Nephron progenitor cell (in vitro differentiated cells): ENCODE data around the gene TMEM74B.

Experiments used
- DNase-seq: peaks from one replicate; pipeline ENCODE4 v3.0.0; 2021
- H3K27ac Mint-ChIP-seq: 2 replicates; pipeline ENCODE4 v1.8.0; 2021; ENCODE audit warnings: mild to moderate bottlenecking, moderate library complexity, mixed read lengths
- H3K27me3 Mint-ChIP-seq: 2 replicates; pipeline ENCODE4 v1.8.0; 2021; ENCODE audit warnings: mild to moderate bottlenecking, low read depth, mixed read lengths; ENCODE audit not compliant: poor library complexity
- H3K36me3 Mint-ChIP-seq: 2 replicates; pipeline ENCODE4 v1.8.0; 2021; ENCODE audit warnings: low read depth, mixed read lengths
- H3K4me1 Mint-ChIP-seq: 2 replicates; pipeline ENCODE4 v1.8.0; 2021; ENCODE audit warnings: mixed read lengths
- H3K4me3 Mint-ChIP-seq: 2 replicates; pipeline ENCODE4 v1.8.0; 2021; ENCODE audit warnings: mild to moderate bottlenecking, moderate library complexity, mixed read lengths
- H3K9me3 Mint-ChIP-seq: 2 replicates; pipeline ENCODE4 v1.8.0; 2021; ENCODE audit warnings: mild to moderate bottlenecking, moderate library complexity, mixed read lengths
- CTCF ChIP-seq: fragments of 200-600 bp; sonication (generic); IDR thresholded peaks from 2 replicates; pipeline ENCODE4 v1.5.0; 2021; ENCODE audit warnings: antibody characterized with exemption

Gene TMEM74B

DNA sequence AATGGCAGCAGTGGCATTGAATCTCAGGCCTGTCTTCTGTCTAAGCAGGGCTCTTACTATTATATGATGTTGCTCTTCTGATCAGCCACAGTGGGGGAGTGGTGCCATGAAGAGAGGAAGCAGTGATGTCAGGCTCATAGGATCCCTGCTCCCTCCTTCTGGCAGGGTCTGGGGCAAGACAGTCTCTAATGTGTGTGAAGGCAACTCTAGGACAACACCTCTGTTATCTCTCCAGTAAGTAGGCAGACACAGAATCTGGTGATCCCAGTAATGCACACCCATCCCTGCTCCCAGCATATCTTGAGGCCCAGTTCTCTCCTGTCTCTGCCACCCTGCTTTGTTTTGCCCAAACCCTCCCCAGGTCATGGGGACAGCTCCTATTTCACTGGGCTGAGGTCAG lies 27.2 kb upstream of the TMEM74B start:
- H3K4me1 Mint-ChIP-seq: peaks cover 23% of the 10 kb centered on the region
- H3K9me3 Mint-ChIP-seq: peaks cover 4% of the 10 kb centered on the region
- no peak overlapping the region for H3K27ac Mint-ChIP-seq
- no peak for TF ChIP-seq CTCF
- no peak for DNase-seq
- H3K36me3 Mint-ChIP-seq: no peaks in the 10 kb centered on the region
- H3K4me3 Mint-ChIP-seq: no peak overlapping the region
- peaks cover 44% of the 10 kb centered on the region for H3K27me3 Mint-ChIP-seq

GRCh38 chr20:1210501-1210900 lies 25.7 kb upstream of the TMEM74B start:
- peaks cover 1% of the 10 kb centered on the region for H3K9me3 Mint-ChIP-seq
- TF ChIP-seq CTCF: no peak
- peaks cover 13% of the 10 kb centered on the region for H3K4me1 Mint-ChIP-seq
- peaks cover 47% of the 10 kb centered on the region for H3K27me3 Mint-ChIP-seq
- no peak overlapping the region for H3K4me3 Mint-ChIP-seq
- no peaks in the 10 kb centered on the region for H3K36me3 Mint-ChIP-seq
- no peak overlapping the region for H3K27ac Mint-ChIP-seq
- no peak for DNase-seq

GRCh38 chr20:1209447-1210387 lies 24.9 kb upstream of the TMEM74B start:
- H3K36me3 Mint-ChIP-seq: no peaks in the 10 kb centered on the region
- no peaks in the 10 kb centered on the region for H3K9me3 Mint-ChIP-seq
- DNase-seq: no peak
- peak; percentile 10 for TF ChIP-seq CTCF
- H3K4me1 Mint-ChIP-seq: peaks cover 12% of the 10 kb centered on the region
- no peak overlapping the region for H3K27ac Mint-ChIP-seq
- no peak overlapping the region for H3K4me3 Mint-ChIP-seq
- peaks cover 48% of the 10 kb centered on the region for H3K27me3 Mint-ChIP-seq

GRCh38 chr20:1207293-1207878 lies 22.6 kb upstream of the TMEM74B start:
- no peak for DNase-seq
- no peaks in the 10 kb centered on the region for H3K9me3 Mint-ChIP-seq

GRCh38 chr20:1206366-1207148 lies 21.8 kb upstream of the TMEM74B start:
- Mint-ChIP-seq H3K36me3 (no peaks in the 10 kb centered on the region), H3K4me1 (no peaks in the 10 kb centered on the region), H3K4me3 (no peak overlapping the region), H3K9me3 (no peaks in the 10 kb centered on the region), H3K27me3 (peaks cover 36% of the 10 kb centered on the region), H3K27ac (no peak overlapping the region)
- no peak for DNase-seq
- no peak for TF ChIP-seq CTCF

More at GRCh38 chr20:1207293-1207878, 22.6 kb upstream of the TMEM74B start:
- peaks cover 39% of the 10 kb centered on the region for H3K27me3 Mint-ChIP-seq
- H3K36me3 Mint-ChIP-seq: no peaks in the 10 kb centered on the region
- H3K4me1 Mint-ChIP-seq: peaks cover 6% of the 10 kb centered on the region
- H3K4me3 Mint-ChIP-seq: no peak overlapping the region
- no peak overlapping the region for H3K27ac Mint-ChIP-seq
- TF ChIP-seq CTCF: no peak
